ENCODE results near the gene TSHZ2.
"Not testable (repeated sequence)": the region's sequence is repeated elsewhere in the genome, so short reads cannot be mapped to it uniquely, and the experiment has no call there.

Gene TSHZ2

DNA sequence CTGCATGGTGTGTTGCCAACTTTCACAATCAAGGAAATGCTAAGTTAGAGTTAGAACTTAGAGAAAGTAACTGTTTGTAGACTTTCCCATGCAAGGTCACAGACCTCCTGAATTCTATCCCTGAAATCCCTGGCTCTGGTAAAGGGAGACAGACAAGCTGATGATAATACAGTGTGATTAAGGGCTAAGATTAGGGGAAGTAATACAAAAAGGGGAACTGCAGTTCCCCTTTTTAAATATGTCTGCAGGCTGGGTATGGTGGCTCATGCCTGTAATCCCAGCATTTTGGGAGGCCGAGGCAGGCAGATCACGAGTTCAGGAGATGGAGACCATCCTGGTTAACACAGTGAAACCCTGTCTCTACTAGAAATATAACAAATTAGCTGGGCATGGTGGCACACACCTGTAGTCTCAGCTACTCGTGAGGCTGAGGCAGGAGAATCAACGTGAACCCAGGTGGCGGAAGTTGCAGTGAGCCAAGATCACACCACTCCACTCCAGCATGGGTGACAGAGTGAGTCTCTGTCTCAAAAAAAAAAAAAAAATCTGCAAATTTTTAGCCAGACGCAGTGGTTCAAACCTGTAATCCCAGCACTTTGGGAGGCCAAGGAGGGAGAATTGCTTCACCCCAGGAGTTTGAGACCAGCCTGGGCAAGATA lies 560.6 kb downstream of the TSHZ2 start:
- DNase-seq, result not testable (repeated sequence)

DNA sequence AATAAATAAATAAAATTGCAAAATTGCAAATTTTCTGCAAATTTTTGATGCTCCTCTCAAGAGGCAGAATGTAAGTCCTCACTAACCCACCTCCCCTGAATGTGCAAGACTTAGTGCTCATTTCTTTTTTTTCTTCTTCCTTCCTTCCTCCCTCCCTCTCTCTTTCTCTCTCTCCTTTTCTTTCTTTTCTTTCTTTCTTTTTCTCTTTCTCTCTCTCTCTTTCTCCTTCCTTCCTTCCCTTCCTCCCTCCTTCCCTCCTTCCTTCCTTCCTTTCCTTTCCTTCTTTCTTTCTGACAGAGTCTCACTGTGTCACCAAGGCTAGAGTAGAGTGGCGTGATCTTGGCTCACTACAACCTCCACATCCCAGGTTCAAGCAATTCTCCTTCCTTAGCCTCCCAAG lies 561.3 kb downstream of the TSHZ2 start:
- DNase-seq, result no peak

DNA sequence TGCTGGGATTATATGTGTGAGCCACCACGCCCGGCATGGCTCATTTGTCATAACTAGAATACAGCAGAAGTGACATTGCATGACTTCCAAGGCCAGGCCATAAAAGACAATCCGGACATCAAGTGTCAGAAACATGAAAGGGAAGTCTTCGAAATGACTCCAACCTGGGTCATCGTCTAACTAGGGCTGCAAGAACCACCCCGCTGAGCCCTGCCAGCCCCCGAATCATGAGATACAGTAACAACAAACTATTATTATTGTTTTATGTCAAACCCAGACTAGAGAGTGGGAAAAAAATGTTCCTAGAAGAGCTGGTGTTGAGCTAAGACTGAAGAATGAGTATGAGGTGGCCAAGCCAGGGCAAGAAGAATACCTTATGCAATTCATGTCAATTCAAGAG lies 561.9 kb downstream of the TSHZ2 start:
- DNase-seq, result no peak

DNA sequence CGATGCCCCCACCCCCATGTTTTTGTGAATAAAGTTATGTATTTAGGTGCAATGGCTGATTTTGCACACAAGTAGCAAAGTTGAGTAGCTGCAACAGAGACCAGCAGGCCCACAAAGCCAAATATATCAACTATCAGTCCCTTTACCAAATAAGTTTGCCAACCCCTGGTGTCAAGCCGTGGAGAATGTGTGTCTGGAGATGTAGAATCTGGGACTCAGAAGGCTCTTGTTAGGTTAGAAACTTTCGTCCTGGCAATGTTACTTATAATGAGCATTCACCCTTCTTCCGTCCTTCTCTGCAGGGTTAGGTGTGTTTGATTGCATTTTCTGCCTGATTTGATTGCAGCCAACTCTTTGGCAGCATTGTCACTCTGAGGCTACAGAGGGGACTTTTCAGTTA lies 563.7 kb downstream of the TSHZ2 start:
- no peak for DNase-seq

DNA sequence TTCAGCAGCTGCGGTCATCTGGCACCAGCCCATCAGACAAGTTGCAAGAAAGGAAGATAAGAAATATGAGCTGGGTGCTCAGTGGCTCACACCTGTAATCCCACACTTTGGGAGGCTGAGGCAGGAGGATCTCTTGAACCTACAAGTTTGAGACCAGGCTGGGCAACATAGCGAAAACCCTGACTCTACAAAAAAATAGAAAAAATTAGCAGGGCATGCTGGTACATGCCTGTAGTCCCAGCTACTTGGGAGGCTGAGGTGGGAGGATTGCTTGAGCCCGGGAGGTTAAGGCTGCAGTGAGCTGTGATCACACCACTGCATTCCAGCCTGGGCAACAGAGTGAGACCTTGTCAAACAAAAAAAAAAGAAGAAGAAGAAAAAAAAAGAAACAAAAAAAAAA lies 564.2 kb downstream of the TSHZ2 start:
- not testable (repeated sequence) for DNase-seq

DNA sequence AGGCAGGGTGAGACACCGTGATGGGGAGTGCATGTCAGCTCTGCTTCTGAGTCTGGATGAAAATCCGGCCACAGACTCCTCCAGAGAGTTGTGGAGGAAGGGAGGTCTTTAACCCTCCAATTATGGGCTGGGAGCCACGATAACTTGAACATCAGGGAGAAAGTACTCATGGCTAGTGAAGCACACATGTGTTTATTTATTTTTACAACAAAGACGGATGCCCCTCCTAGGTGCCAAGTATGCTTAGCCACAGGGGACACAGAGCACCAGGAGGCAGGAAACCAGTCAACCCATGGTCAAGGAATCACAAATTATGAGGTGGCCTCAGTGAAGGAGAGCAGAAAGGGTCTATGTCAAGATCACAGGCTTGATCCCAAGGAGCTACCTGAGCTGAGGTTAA lies 567.4 kb downstream of the TSHZ2 start:
- DNase-seq, result no peak
